MM.1S (cell line): ENCODE results near the gene ZBTB11.

Source experiments
- EZH2 ChIP-seq: fragments of 300-600 bp; sonication (generic); optimal IDR thresholded peaks from 2 replicates; pipeline ENCODE3; 2017; ENCODE audit warnings: low read depth, mild to moderate bottlenecking, antibody characterized with exemption, low read length, mixed read lengths
- EZH2phosphoT487 ChIP-seq: fragments of 300-600 bp; sonication (generic); IDR thresholded peaks from 2 replicates; pipeline ENCODE4 v1.6.1; 2018; ENCODE audit warnings: antibody characterized with exemption, low read length
- TF ChIP-seq, protein P1 (sequence below): fragments of 300-600 bp; sonication (generic); IDR thresholded peaks from 2 replicates; pipeline ENCODE4 v1.5.1; 2016; ENCODE audit warnings: antibody characterized with exemption, low read length, mixed read lengths

- TF ChIP-seq, protein P1, sequence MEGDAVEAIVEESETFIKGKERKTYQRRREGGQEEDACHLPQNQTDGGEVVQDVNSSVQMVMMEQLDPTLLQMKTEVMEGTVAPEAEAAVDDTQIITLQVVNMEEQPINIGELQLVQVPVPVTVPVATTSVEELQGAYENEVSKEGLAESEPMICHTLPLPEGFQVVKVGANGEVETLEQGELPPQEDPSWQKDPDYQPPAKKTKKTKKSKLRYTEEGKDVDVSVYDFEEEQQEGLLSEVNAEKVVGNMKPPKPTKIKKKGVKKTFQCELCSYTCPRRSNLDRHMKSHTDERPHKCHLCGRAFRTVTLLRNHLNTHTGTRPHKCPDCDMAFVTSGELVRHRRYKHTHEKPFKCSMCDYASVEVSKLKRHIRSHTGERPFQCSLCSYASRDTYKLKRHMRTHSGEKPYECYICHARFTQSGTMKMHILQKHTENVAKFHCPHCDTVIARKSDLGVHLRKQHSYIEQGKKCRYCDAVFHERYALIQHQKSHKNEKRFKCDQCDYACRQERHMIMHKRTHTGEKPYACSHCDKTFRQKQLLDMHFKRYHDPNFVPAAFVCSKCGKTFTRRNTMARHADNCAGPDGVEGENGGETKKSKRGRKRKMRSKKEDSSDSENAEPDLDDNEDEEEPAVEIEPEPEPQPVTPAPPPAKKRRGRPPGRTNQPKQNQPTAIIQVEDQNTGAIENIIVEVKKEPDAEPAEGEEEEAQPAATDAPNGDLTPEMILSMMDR: no peak
- TF ChIP-seq EZH2phosphoT487: no peak
- no peak for TF ChIP-seq EZH2
Measured at GRCh38 chr3:101619734-101620133, 57.2 kb downstream of the ZBTB11 start.
